SW480 (cell line): ENCODE data around the gene CHST3.

Source experiments
- DNase-seq: peaks from one replicate; pipeline ENCODE4 v3.0.0-alpha.2; 2016; ENCODE audit warnings: low spot score

The CHST3 gene

GRCh38 chr10:72058347-72058898 lies 94.2 kb downstream of the CHST3 start:
- DNase-seq: no peak

- DNase-seq: no peak
These were observed 95.0 kb downstream of the CHST3 start for GRCh38 chr10:72058989-72059842.

GRCh38 chr10:72059843-72060822 lies 95.9 kb downstream of the CHST3 start:
- no peak for DNase-seq

GRCh38 chr10:72061491-72061890 lies 97.3 kb downstream of the CHST3 start:
- no peak for DNase-seq

GRCh38 chr10:72061930-72062329 lies 97.7 kb downstream of the CHST3 start:
- DNase-seq: no peak

- DNase-seq: no peak
These were observed 98.2 kb downstream of the CHST3 start for GRCh38 chr10:72062382-72062781.
